ENCODE results near the gene SPANXB1.
"Not testable (repeated sequence)": the region's sequence is repeated elsewhere in the genome, so short reads cannot be mapped to it uniquely, and the experiment has no call there.

DNA sequence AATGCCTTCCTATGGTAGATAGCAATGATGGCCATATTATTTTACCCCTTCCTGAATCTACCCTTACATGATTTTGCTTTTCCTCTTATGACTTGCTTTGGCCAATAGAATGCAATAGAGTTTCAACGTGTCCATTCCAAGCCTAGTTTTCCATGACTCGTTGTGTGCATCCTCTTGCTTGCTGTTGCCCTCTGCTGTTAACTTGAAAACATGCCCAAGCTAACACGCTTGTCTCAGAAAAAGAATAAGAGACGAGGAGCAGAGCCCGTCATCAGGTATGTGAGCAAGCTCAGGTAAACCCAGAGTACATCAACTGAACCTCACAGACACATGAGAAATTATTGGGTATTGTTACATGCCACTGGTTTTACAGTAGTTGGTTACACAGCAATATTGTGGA lies 49.7 kb downstream of the SPANXB1 start:
- TF ChIP-seq EZH2 (IDR thresholded peaks at IDR 0.05; ENCODE audit: borderline replicate concordance, insufficient read depth, low read depth, low read length, poor library complexity, severe bottlenecking); CTCF (IDR thresholded peaks at IDR 0.05): not testable (repeated sequence)
